Measurements from ENCODE around the gene BZW2. TPM values are rescaled to one million over a fixed set of nuclear protein-coding genes. Genes with fewer than 3 reads are reported as not detected.

The BZW2 gene
- total and polyA plus RNA-seq, 2 of the 13 experiments (the other 11 are each of a cell fraction or from before 2014, with no cell fraction given), result 21.8 to 95.2 TPM

DNA sequence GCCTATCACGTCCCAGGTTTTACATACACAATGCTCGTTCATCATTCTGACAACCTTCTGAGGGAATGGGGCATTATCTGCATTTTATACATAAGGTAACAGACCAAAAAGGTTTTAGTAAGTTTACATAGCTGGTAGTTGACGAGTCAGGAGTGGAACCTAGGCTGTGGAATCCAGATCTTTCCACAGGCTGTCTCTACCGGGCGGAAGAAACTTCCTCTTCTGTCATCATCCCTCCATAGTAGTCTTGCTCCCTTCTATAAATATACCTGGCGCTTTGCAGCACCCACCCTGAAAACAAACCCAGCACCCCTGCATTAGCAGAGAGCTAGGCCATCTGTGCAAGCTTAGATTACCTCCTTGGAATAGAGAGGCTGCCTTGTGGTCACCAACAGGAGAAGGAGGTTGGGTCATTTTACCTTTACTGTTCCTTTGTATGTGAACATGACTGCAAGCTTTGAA lies 108.9 kb downstream of the BZW2 start:
- Histone ChIP-seq H3K36me3 (replicated peaks in 1 of 2; ENCODE audit: control insufficient read depth in 1 of 2, insufficient read depth in 2 of 2, low read length in 2 of 2) (no peaks in the 10 kb centered on the region), H3K9ac (ENCODE audit: insufficient read depth, low read depth, low read length) (no peak overlapping the region), H4K20me1 (ENCODE audit: insufficient read depth, low read length) (no peaks in the 10 kb centered on the region), H3K27ac (ENCODE audit: extremely low read length, insufficient read depth, low read length) (no peak overlapping the region), H3K27me3 (ENCODE audit: control insufficient read depth in 1 of 2, insufficient read depth in 2 of 2, low read length in 2 of 2) (peaks cover 0 to 13% of the 10 kb centered on the region in 2 experiments; a peak in 3 of 5 replicates), H3K9me3 (ENCODE audit: low read length) (no peaks in the 10 kb centered on the region), H3K4me3 (replicated peaks in 1 of 3; ENCODE audit: insufficient read depth in 1 of 3, low read depth in 2 of 3, low read length in 3 of 3) (peak overlapping the region; percentile 18 to 80 (median 62); a peak in 4 of 6 replicates), H3K79me2 (ENCODE audit: insufficient read depth, low read length) (no peaks in the 10 kb centered on the region), H2AFZ (ENCODE audit: low read length) (peak overlapping the region; percentile 22), H3K4me2 (ENCODE audit: low read depth, low read length) (peak overlapping the region; percentile 89), H3K4me1 (ENCODE audit: insufficient read depth, low read length) (peaks cover 15% of the 10 kb centered on the region; the same call in 1 of the 2 replicates)
- POLR2A ChIA-PET, result no interaction called here
- in situ Hi-C loops (cut with HindIII; ENCODE audit: extremely low pct_ligation_motif_present, low pct_unique_long_range_greater_than_20kb) (no loop called here), intact Hi-C loops (cut with micrococcal nuclease; ENCODE audit: unreplicated experiment) (no loop called here)
- ATAC-seq (no peak), DNase-seq (ENCODE audit: low spot score) (no peak), FAIRE-seq (no peak)
- BruUV-seq (replicated peaks), result TSS peak; percentile 56
- CTCF ChIA-PET (ENCODE audit: low intra/inter-chr PET ratio, low total read pairs), result no interaction called here
- WGBS (ENCODE audit: low lambda C conversion rate), result 17% methylated on average over 6 of the region's 6 CpGs
- TF ChIP-seq AHDC1 (CRISPR knock-in tag; IDR thresholded peaks at IDR 0.05; ENCODE audit: borderline replicate concordance) (no peak), SMAD1 (CRISPR knock-in tag; IDR thresholded peaks at IDR 0.05; ENCODE audit: borderline replicate concordance, low read depth) (no peak), TBX2 (CRISPR knock-in tag; IDR thresholded peaks at IDR 0.05; ENCODE audit: borderline replicate concordance) (no peak), ZNF256 (CRISPR knock-in tag; conservative IDR thresholded peaks at IDR 0.05) (no peak), SOX5 (CRISPR knock-in tag; IDR thresholded peaks at IDR 0.05; ENCODE audit: borderline replicate concordance) (no peak)
- TF ChIP-seq, protein P1, sequence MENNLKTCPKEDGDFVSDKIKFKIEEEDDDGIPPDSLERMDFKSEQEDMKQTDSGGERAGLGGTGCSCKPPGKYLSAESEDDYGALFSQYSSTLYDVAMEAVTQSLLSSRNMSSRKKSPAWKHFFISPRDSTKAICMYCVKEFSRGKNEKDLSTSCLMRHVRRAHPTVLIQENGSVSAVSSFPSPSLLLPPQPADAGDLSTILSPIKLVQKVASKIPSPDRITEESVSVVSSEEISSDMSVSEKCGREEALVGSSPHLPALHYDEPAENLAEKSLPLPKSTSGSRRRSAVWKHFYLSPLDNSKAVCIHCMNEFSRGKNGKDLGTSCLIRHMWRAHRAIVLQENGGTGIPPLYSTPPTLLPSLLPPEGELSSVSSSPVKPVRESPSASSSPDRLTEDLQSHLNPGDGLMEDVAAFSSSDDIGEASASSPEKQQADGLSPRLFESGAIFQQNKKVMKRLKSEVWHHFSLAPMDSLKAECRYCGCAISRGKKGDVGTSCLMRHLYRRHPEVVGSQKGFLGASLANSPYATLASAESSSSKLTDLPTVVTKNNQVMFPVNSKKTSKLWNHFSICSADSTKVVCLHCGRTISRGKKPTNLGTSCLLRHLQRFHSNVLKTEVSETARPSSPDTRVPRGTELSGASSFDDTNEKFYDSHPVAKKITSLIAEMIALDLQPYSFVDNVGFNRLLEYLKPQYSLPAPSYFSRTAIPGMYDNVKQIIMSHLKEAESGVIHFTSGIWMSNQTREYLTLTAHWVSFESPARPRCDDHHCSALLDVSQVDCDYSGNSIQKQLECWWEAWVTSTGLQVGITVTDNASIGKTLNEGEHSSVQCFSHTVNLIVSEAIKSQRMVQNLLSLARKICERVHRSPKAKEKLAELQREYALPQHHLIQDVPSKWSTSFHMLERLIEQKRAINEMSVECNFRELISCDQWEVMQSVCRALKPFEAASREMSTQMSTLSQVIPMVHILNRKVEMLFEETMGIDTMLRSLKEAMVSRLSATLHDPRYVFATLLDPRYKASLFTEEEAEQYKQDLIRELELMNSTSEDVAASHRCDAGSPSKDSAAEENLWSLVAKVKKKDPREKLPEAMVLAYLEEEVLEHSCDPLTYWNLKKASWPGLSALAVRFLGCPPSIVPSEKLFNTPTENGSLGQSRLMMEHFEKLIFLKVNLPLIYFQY (CRISPR knock-in tag; IDR thresholded peaks at IDR 0.05; ENCODE audit: borderline replicate concordance), result no peak
